HG03354 (cell line): Measurements from ENCODE around the gene MRPL44.
A peak's percentile ranks its signal among the peaks of the same experiment; 100 is the strongest.

Source experiments
- ATAC-seq: cut with Tn5 transposase; IDR thresholded peaks from one replicate; pipeline ENCODE4 v1.9.1; 2021; ENCODE audit warnings: mild to moderate bottlenecking; ENCODE audit not compliant: unreplicated experiment, poor library complexity, severe bottlenecking

Gene MRPL44

DNA sequence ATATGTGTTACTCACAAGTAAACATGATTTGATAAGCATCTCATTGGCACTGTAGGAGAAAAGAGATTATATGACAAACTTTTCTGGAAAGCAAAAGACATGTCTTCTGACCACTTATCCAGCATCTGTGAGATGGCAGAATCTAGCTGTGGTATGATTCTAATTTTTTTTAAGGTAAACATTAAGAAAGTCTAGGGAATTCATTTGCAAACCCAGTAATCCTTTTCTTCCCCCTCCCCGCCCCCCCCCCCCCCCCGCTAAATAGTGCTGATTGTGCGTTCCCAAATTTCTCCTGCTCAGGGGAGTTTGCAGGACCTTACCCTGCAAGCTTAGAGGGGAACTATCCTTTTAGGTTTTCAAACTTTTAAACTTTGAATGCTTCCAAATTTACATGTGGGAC, 12.1 kb downstream of the MRPL44 start:
- ATAC-seq, result no peak

DNA sequence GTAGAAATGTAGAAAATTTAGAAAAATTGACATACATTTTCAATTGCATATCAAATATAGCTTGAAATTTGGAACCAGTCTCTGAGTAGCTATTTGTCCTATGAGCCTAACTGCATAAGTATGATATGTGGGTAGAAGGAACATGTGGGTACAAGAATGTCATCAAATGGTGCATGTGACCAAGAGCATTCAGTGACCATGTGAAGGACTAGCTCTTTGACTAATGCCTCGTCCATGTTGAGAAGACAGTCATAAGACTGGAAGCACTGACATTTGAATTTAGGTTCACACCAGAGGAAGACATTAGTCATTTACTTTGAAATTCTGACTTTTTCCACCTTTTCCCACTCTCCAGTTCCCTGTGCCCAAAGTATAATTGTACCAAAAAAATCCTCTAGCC, 12.6 kb downstream of the MRPL44 start:
- no peak for ATAC-seq

DNA sequence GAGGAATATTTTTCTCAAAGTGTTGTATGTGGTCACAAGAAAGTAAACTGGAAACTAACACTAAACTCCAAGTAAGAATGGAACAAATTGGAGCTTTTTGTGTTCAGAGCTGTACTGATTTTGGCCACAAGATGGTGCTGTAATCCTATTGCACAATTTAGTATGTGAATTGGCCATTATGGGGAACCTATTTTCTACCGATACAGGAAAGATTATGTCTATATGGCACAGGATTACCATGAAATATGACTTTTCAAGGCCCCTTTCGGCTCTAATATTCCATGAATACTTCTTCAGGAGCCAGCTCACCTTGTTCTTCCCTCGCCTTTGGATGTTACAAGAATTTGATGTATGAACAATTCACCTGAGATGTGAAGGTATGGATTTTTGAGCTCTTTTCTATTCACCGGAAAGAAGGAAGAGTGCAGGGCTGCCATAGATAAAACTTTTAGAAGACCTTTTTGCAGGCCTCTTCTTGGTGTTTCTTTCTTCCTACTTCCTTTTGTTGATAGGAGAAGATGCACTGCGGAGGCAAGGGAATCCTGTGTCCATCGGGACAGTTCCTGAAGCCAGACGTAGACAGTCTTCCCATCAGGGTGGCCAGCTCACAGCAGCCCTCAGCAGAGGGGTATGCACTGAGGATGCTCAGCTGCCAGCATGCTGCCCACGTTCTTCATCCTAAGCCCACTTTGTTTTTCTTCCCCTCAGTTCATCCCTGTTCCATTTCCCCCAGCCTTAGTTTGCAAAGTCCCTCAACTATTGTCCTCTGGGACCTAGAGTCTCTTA, 13.3 kb downstream of the MRPL44 start:
- ATAC-seq, result peak; percentile 80

DNA sequence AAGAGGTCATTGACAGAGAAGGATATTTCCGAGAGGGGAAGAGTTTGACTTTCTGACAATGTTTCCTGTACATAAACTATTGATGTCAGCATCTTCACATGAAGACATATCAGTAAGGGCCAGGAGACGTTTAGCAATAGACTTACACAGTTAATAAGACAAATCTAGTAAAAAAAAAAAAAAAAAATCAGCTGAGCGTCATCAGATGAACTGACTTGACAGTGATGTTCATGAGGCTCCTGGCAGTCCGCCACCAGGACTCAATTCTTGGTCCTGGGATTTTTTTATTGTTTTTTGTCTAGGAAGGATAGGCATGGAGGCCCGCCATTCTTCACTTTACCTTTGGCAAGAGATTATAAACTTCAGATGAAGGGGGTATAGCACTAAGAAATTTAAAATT, 14.5 kb downstream of the MRPL44 start:
- no peak for ATAC-seq

DNA sequence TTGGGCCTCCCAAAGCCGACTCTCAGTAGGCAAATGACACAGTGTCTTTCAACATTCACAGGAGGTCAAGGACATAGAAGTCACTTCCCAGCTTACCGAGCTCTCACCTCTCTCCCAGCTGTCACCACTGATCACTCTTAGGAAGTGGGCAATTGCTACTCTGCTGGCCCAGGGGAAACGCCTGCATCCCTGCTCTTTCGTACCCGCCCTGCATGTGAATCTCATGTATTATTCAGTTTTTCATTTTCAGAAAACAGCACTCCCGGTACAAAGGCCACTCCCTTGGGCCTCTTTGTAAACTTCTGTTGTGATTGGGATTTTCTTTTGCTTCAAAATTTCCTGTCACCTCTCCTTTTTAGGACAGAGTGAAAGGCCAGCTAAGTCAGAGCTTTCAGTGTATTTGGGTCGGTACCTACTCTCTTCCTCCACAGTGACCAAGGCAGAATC, 15.4 kb downstream of the MRPL44 start:
- no peak for ATAC-seq

DNA sequence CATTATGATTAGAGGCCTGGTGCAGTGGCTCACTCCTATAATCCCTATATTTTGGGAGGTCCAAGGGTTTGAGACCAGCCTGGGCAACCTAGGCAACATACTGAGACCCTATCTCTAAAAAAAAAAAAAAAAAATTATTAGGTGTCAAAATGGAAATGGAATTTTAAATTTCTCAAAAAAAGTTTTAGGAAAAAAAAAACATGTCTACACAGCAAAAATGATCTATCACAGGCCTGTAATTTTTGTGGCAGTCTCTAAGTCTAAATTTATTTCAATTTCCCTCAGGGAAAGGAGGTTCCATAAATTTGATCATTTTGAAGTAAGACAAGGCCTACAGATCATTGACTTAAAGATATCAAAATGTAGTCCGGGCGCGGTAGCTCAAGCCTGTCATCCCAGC, 16.3 kb downstream of the MRPL44 start:
- no peak for ATAC-seq

DNA sequence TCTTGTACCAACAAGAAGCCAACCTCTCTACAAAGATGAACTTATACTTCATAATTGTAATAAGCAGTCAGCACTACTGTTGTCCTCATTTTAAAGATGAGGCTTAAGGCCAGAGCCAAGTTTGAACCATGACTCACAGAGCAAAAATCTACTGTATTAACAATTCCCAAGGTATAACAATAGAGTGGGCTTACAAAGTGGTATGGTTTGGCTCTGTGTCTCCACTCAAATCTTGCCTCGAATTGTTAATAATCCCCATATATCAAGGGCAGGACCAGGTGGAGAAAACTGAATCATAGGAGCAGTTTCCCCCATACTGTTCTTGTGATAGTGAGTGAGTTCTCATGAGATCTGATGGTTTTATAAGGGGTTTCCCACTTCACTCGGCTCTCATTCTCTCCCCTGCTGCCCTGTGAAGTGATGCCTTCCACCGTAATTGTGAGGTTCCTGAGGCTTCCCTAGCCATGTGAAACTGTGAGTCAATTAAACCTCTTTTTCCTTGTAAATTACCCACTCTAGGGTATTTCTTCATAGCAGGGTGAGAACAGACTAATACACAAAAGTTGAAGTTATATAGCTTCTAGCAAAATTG, 19.5 kb downstream of the MRPL44 start:
- ATAC-seq, result no peak

DNA sequence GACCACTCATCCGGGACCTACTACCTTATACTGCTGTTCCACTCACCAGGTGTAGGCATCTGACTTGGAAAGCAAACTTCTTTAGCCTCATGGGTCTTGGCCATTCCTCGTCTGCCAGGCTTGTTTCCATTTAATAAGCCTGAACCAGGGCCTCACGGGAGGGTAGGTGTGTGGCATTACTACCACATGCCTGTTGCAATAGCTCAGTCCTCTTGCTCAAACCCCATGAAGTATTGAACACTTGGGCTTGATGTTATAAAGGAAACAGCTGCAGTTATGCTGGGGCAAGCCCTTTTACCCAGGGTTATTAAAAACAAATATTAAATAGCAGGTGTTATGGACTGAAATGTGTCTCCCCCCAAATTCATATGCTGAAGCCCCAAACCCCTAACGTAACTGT, 21.2 kb downstream of the MRPL44 start:
- no peak for ATAC-seq

DNA sequence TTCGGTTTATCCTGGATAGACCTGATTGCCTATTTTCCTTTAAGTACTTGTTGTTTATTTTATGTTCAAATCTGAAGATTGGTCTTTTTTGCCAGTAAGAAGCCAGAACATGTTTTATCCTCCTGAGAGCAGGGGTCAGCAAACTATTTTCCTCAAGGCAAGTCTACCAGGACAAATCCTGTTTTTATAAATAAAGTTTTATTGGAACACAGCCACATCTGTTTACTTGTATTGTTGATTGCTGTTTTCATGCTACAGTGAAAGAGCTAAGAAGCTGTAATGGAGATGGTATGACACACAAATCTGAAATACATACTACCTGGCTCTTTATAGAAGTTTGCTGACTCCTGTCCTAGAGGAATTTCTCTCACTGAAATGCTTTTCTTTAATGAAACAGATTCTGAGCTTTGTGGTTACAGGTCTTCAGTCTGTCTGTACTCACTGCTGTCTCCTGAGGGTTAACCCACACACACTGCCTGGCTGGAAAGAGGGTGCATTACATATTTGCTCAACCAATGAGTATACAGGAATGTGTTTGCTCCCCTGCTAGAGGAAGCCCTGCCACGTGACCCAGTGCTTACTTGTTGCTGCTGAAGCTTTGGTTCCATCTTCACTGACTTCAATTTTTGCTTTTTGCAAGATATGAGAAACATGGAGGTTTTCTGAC, 22.6 kb downstream of the MRPL44 start:
- ATAC-seq, result no peak

DNA sequence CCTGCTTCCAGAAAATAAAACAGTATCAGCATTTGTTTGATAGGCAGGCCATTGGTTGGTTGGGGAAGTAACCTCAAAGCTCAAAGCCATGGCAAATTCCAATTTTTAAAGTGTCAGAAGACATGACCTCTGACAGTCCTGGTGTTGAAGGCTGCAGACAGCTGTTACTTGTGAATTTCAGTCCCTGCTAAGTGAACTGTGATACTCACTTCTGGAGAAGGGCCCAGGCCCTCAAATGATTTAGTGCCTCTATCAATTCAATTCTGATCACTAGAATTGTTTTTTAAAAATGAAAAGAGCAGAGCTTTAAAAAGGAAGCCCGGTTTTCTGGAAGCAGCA, 23.1 kb downstream of the MRPL44 start:
- no peak for ATAC-seq

DNA sequence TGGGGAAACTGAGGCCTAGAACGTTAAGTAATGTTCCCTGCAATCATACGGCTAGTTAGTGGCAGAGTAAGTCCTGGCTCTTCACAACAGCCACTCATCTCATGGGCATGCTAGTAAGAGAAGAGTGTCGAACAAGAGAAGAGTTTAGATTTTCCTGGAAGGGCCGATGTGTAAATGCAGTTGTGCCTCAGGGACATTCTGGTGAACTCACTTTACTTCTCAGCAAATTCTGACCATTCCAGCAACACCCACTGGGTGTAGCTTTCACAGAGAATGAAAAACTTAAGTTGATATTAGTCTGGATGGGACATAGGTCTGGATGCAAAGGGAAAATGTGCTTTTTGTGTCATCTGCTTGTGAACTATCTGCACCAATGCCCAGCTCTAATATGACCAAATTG, 23.5 kb downstream of the MRPL44 start:
- no peak for ATAC-seq

DNA sequence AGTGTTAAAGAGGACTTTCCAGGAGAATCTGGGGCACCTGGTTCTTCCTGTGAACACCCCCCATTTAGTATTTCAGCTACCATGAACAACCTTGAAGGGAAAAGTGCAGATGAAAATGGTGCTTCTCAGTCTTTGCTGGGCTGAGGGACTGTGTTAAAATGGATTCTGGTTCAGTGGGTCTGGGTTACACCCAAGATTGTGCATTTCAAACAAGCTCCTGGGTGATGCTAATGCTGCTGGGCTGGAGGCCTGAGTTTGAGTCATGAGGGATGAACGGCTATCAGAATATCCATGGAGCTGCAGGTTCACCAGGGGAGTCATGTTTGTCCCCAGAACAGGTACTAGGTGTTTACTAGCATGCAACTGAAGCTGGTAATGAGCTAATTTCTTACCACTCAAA, 24.0 kb downstream of the MRPL44 start:
- no peak for ATAC-seq

DNA sequence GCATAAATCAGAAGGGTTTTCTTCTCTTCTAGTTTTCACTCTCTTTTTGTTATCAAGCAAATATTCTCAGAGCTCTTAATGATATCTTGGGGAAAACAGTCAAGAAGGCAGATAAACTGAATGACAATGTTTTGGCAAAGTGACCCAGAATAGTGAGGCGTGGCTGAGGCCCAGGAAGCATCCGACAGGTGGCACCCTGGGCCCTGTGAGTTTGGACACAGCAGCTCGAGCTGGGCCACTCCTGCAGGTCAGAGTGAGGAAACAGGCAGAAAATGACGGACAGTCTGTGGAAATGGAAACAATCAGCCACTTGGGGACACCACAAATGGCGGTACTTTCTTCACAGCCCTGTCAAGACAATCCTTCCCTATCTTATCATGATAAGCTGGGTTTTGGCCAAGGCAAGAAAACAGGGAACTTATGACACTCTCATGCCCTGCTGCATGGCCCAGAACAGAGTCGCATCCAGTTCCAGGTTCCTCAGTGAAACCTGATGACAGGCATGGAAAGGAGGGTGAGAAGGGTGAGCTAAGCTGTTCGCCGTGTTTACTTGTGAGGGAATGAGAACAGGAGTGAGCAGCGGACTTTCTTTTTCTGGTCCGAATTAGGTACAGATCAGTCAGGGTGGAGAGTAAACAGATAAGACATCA, 32.1 kb downstream of the MRPL44 start:
- no peak for ATAC-seq

DNA sequence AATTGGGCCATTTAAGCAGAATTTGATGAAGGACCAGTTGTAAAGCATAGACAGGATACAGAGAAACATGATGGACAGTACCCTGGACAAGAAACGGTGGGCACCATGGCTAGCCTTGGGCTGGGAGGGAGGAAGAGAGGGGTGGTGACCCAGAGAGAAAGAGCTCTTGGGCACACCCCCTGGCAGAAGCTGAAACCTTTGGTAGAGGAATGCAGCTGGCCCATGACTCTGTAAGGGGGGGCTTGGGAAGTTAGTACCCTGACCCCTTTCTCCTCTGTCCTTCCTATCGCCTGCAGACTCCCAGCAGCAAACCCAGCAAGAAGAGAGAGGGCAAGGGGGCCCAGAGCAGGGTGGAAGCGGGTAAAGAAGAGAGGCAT, 32.6 kb downstream of the MRPL44 start:
- no peak for ATAC-seq

DNA sequence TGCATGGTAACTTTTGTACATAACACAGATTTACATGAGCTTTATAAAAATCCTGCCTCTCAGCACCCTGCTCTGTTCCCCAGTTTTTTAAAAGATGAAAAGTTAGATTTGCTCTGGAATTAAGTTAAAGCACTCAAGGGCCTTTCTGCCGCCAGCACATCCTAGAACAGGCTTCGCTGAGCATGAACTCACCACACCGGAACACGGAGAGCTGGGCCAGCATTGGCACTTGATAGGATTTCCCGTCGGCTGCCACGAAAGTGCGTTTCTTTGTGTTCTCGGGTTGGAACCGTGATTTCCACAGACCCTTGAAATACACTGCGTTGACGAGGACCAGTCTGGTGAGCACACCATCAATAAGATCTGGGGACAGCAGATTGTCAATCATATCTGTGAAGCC, 34.3 kb downstream of the MRPL44 start:
- ATAC-seq, result no peak

DNA sequence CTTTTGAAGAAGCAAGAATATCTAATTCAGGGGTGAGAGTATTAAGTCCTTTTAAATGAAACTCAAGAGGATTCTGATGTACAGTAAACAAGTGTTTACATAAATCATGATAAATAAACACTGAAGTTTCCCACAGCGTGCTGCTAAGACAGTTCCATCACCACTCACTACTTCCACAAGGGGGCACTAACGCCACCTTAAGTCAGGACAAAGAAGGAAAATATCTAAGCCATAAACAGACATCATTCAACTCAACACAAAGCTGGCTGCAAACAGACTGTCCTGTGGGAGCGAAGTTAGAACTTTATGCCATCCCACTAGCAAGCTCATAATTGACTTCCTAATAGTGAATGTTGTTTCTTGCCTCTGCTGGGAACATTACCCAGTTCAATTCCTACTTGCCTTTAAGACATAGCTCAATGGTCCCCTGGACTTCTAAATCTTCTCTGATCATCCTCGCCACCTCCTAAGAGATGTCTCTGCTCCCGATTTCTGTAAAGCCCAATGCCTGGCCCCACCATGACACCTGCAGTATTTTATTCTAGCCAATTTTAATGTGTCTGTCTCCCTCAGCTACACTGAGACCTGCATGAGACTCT, 36.5 kb downstream of the MRPL44 start:
- ATAC-seq, result peak; percentile 80

DNA sequence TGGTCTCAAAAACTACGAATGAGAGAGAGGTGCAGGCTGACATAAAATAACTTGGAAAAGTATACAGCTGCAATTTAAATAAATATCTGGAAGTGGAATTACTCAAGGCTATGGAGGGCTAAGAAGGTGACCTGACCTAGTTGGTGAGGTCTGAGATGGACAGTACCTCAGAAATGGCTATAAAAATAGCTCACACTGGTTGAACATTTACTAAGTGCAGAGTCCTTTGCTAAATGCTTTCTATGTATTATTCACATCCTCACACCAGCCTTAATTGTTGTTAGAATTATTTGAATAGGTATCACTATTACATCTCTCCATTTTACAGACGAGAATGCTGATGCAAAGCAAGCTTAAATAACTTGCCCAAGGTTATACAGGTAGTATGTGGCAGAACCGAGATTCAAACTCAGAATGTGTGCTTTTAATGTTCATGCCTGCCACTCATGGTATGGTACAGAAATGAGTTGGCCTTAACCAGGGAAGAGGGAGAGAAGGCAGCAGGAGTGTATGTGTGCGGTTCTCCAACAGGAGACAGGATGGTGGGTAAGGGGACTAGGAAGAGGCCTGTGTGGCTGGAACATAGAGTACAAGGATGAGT, 37.4 kb downstream of the MRPL44 start:
- no peak for ATAC-seq

DNA sequence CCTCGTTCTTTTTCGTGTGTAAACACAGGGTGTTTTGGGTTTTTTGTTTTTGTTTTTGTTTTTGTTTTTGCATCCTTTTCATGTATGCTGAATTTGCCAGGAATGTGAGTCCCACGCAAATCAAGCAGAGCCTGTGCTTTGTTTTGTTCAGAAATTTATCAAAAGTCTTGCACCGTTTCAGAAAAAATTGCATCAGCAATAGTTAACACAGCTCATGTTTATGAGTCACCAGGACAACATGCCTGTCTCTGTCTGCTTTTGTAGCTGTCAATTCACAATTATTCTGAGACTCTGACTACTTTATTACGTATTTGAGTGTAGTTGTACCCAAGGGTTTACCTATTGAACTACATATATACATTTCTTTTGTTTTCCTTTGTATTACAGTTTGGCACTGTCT, 38.3 kb downstream of the MRPL44 start:
- no peak for ATAC-seq

DNA sequence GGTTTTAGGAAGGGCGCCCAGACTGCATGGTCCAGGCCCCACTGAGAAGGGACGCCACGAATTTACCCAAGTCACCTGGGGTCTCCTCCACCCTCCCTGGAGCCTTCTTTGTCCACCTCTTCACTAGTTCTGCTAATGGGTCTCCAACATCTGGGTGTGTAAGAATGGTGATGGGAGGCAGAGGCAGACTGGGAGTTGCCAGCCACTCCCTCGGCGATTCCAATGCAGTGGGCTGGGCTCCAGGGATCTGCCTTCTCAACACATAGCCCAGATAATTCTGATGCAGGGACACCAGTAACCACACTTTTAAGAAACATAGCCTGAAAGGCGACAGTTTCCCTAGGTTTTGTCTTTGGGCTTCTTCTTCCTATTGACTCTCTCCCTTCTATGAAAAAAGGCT, 39.1 kb downstream of the MRPL44 start:
- ATAC-seq, result no peak

DNA sequence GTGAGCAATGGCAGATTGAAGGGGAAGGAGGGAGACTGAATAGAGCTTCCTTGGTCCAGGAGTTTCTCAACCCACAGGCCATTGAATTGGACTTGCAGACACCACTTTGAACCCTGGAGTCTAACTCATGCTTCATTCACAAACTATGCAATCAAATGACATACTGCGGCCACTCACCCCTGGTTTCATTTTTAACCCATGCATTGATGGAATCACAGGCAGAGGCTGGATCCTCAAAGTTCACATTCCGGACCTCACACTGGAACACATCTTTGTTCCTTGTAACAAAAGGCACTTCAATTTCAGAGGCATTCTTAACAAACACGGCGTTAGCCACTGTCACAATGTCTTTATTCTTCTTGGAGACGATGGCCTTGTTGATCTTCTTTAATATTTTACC, 40.7 kb downstream of the MRPL44 start:
- no peak for ATAC-seq
